ENCODE measurements around the gene CFAP57. TPM values are rescaled to one million over a fixed set of nuclear protein-coding genes. Genes with fewer than 3 reads are reported as not detected.

The CFAP57 gene
- polyA plus RNA-seq, 1 donor from 2014 or later, result 0.17 TPM

- Histone ChIP-seq H3K4me2 (ENCODE audit: low read length) (no peak overlapping the region), H3K27me3 (ENCODE audit: insufficient read depth, low read depth, low read length) (no peaks in the 10 kb centered on the region), H3K36me3 (ENCODE audit: insufficient read depth, low read length) (no peaks in the 10 kb centered on the region), H3K9me2 (ENCODE audit: insufficient read depth, low read length) (no peaks in the 10 kb centered on the region), H3K79me2 (replicated peaks; ENCODE audit: insufficient read depth, low read length) (no peaks in the 10 kb centered on the region), H4K20me1 (ENCODE audit: insufficient read depth) (no peaks in the 10 kb centered on the region), H3K9ac (ENCODE audit: low read length) (no peak overlapping the region), H3K4me3 (ENCODE audit: low read length) (no peak overlapping the region), H2AFZ (ENCODE audit: low read depth, low read length) (no peak overlapping the region), H3F3A (ENCODE audit: insufficient read depth, low read length, poor library complexity, severe bottlenecking) (no peaks in the 10 kb centered on the region), H3K27ac (ENCODE audit: low read length) (no peak overlapping the region), H3K9me3 (ENCODE audit: low read length) (no peaks in the 10 kb centered on the region)
- no peak for TF ChIP-seq CTCF (IDR thresholded peaks at IDR 0.05; ENCODE audit: poor library complexity, severe bottlenecking)
- TF ChIP-seq POLR2AphosphoS5 (IDR thresholded peaks at IDR 0.05), result no peak
- TF ChIP-seq RAD21 (conservative IDR thresholded peaks at IDR 0.05), result no peak
- no peak for TF ChIP-seq REST (IDR thresholded peaks at IDR 0.05; ENCODE audit: borderline replicate concordance)
- TF ChIP-seq EZH2 (IDR thresholded peaks at IDR 0.05; ENCODE audit: borderline replicate concordance, insufficient read depth, low read length, poor library complexity, severe bottlenecking), result no peak
- TF ChIP-seq MXI1 (conservative IDR thresholded peaks at IDR 0.05; ENCODE audit: poor library complexity, severe bottlenecking), result no peak
- TF ChIP-seq SMC3 (conservative IDR thresholded peaks at IDR 0.05; ENCODE audit: poor library complexity), result no peak
- TF ChIP-seq EP300 (conservative IDR thresholded peaks at IDR 0.05; ENCODE audit: poor library complexity, severe bottlenecking), result no peak
- no peak for TF ChIP-seq TAF1 (IDR thresholded peaks at IDR 0.05; ENCODE audit: low read depth)
These were observed 100.7 kb downstream of the CFAP57 start for GRCh38 chr1:43272576-43273571.

- no peaks in the 10 kb centered on the region for H3K27me3 ChIP-seq (ENCODE audit: insufficient read depth, low read depth, low read length)
- no peak overlapping the region for H3K4me2 ChIP-seq (ENCODE audit: low read length)
- no peak overlapping the region for H3K27ac ChIP-seq (ENCODE audit: low read length)
- H2AFZ ChIP-seq (ENCODE audit: low read depth, low read length), result no peak overlapping the region
- no peaks in the 10 kb centered on the region for H3K9me3 ChIP-seq (ENCODE audit: low read length)
- H3K36me3 ChIP-seq (ENCODE audit: insufficient read depth, low read length), result no peaks in the 10 kb centered on the region
- no peaks in the 10 kb centered on the region for H3K79me2 ChIP-seq (replicated peaks; ENCODE audit: insufficient read depth, low read length)
- no peak overlapping the region for H3K9ac ChIP-seq (ENCODE audit: low read length)
- H4K20me1 ChIP-seq (ENCODE audit: insufficient read depth), result no peaks in the 10 kb centered on the region
- H3F3A ChIP-seq (ENCODE audit: insufficient read depth, low read length, poor library complexity, severe bottlenecking), result no peaks in the 10 kb centered on the region
- TF ChIP-seq POLR2AphosphoS5 (IDR thresholded peaks at IDR 0.05), result no peak
- no peak for TF ChIP-seq CTCF (IDR thresholded peaks at IDR 0.05; ENCODE audit: poor library complexity, severe bottlenecking)
- no peak for TF ChIP-seq SMC3 (conservative IDR thresholded peaks at IDR 0.05; ENCODE audit: poor library complexity)
- no peak for TF ChIP-seq REST (IDR thresholded peaks at IDR 0.05; ENCODE audit: borderline replicate concordance)
- TF ChIP-seq MXI1 (conservative IDR thresholded peaks at IDR 0.05; ENCODE audit: poor library complexity, severe bottlenecking), result no peak
- TF ChIP-seq TAF1 (IDR thresholded peaks at IDR 0.05; ENCODE audit: low read depth), result no peak
- no peak for TF ChIP-seq RAD21 (conservative IDR thresholded peaks at IDR 0.05)
- no peak for TF ChIP-seq EZH2 (IDR thresholded peaks at IDR 0.05; ENCODE audit: borderline replicate concordance, insufficient read depth, low read length, poor library complexity, severe bottlenecking)
- TF ChIP-seq EP300 (conservative IDR thresholded peaks at IDR 0.05; ENCODE audit: poor library complexity, severe bottlenecking), result no peak
- no peak overlapping the region for H3K4me3 ChIP-seq (ENCODE audit: low read length)
- H3K9me2 ChIP-seq (ENCODE audit: insufficient read depth, low read length), result no peaks in the 10 kb centered on the region
These were observed 101.6 kb downstream of the CFAP57 start for GRCh38 chr1:43273708-43274107.

Measured in neural cell (in vitro differentiated cells).